Measurements from ENCODE around the gene LAPTM5.

Gene LAPTM5

GRCh38 chr1:30754684-30755171 is 2.8 kb downstream of the LAPTM5 start:
- peak; percentile 49 for DNase-seq

GRCh38 chr1:30753660-30754123 is 3.9 kb downstream of the LAPTM5 start:
- no peak for DNase-seq

- DNase-seq, result no peak
Measured at GRCh38 chr1:30753118-30753517, 4.5 kb downstream of the LAPTM5 start.

GRCh38 chr1:30752651-30752908 is 5.0 kb downstream of the LAPTM5 start:
- no peak for DNase-seq

- no peak for DNase-seq
Measured at GRCh38 chr1:30751830-30752650, 5.5 kb downstream of the LAPTM5 start.

GRCh38 chr1:30750731-30751291 is 6.8 kb downstream of the LAPTM5 start:
- no peak for DNase-seq

- peak; percentile 59 for DNase-seq
Measured at GRCh38 chr1:30749691-30750583, 7.6 kb downstream of the LAPTM5 start.

- DNase-seq, result peak; percentile 45
Measured at GRCh38 chr1:30748699-30749401, 8.7 kb downstream of the LAPTM5 start.

- DNase-seq, result no peak
Measured at GRCh38 chr1:30748098-30748698, 9.4 kb downstream of the LAPTM5 start.

- DNase-seq, result no peak
Measured at GRCh38 chr1:30747033-30748008, 10.3 kb downstream of the LAPTM5 start.

GRCh38 chr1:30746212-30747032 is 11.2 kb downstream of the LAPTM5 start:
- DNase-seq, result no peak

- DNase-seq, result no peak
Measured at GRCh38 chr1:30745834-30746208, 11.8 kb downstream of the LAPTM5 start.

GRCh38 chr1:30745156-30745833 is 12.3 kb downstream of the LAPTM5 start:
- peak; percentile 36 for DNase-seq

GRCh38 chr1:30744060-30744756 is 13.4 kb downstream of the LAPTM5 start:
- no peak for DNase-seq

GRCh38 chr1:30743584-30744059 is 14.0 kb downstream of the LAPTM5 start:
- peak; percentile 72 for DNase-seq

- DNase-seq, result no peak
Measured at GRCh38 chr1:30742963-30743559, 14.5 kb downstream of the LAPTM5 start.

GRCh38 chr1:30742300-30742962 is 15.1 kb downstream of the LAPTM5 start:
- no peak for DNase-seq

Data from stimulated activated CD4-positive, alpha-beta T cell treated with anti-CD3 and anti-CD28 coated beads, Interleukin-4, amount 100 ng/mL, for 24 hours (primary cell).